ENCODE data around the gene SIM1. TPM values are rescaled to one million over a fixed set of nuclear protein-coding genes. Genes with fewer than 3 reads are reported as not detected.

SIM1 gene
- total RNA-seq, 1 experiment from 2014 or later: not detected

DNA sequence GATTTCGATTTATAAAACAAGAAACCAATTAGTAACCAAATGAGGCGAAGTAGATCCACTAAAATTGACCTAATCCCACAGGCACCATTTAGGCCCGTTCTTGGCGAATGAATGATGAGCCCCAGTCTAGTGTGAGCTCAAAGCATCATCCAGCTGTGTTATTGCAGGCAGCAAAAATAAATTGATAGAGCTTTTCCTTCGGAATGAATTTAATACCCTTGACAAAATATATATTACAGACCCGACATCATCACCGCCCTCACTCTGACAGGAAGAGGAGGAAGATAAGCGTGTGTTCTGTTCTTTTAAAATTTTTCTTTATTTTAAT is 7.8 kb downstream of the SIM1 start:
- ChIA-PET POLR2A (no interaction called here), CTCF (interaction anchor here (0.6 kb wide), 1 partner anchor 93 kb away, joined by 3 read pairs; no protein-coding TSS in a partner anchor)
- Histone ChIP-seq H3K27me3 (ENCODE audit: control insufficient read depth, insufficient read depth, low read length) (peaks cover 1% of the 10 kb centered on the region; the same call in 1 of the 2 replicates), H3K4me1 (ENCODE audit: control insufficient read depth, insufficient read depth, low read length) (peaks cover 3% of the 10 kb centered on the region), H3K9me3 (ENCODE audit: control insufficient read depth, insufficient read depth, low read depth, low read length) (no peaks in the 10 kb centered on the region), H3K36me3 (ENCODE audit: control insufficient read depth, insufficient read depth, low read length) (no peaks in the 10 kb centered on the region), H3K4me3 (ENCODE audit: low read depth in 2 of 2, low read length in 2 of 2) (no peak overlapping the region), H3K27ac (ENCODE audit: low read length) (no peak overlapping the region)
- intact Hi-C loops (cut with micrococcal nuclease; ENCODE audit: unreplicated experiment) (no loop called here), in situ Hi-C loops (cut with HindIII; ENCODE audit: low pct_unique_long_range_greater_than_20kb, low sequenced_read_pairs) (no loop called here)
- BruUV-seq (replicated peaks): no TSS peak
- ATAC-seq: no peak
- no peak for DNase-seq (ENCODE audit: low read depth, low spot score)
- TF ChIP-seq POLR2AphosphoS5 (IDR thresholded peaks at IDR 0.05; ENCODE audit: low read depth, low read length) (no peak), TCF7L2 (IDR thresholded peaks at IDR 0.05; ENCODE audit: low read depth, low read length) (no peak), SIN3A (IDR thresholded peaks at IDR 0.05; ENCODE audit: borderline replicate concordance, insufficient read depth, low read depth, low read length) (no peak), REST (IDR thresholded peaks at IDR 0.05; ENCODE audit: insufficient read depth in 1 of 2, low read depth in 2 of 2, low read length in 1 of 2) (no peak)
- TF ChIP-seq, protein P1, sequence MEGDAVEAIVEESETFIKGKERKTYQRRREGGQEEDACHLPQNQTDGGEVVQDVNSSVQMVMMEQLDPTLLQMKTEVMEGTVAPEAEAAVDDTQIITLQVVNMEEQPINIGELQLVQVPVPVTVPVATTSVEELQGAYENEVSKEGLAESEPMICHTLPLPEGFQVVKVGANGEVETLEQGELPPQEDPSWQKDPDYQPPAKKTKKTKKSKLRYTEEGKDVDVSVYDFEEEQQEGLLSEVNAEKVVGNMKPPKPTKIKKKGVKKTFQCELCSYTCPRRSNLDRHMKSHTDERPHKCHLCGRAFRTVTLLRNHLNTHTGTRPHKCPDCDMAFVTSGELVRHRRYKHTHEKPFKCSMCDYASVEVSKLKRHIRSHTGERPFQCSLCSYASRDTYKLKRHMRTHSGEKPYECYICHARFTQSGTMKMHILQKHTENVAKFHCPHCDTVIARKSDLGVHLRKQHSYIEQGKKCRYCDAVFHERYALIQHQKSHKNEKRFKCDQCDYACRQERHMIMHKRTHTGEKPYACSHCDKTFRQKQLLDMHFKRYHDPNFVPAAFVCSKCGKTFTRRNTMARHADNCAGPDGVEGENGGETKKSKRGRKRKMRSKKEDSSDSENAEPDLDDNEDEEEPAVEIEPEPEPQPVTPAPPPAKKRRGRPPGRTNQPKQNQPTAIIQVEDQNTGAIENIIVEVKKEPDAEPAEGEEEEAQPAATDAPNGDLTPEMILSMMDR (IDR thresholded peaks at IDR 0.05): no peak

DNA sequence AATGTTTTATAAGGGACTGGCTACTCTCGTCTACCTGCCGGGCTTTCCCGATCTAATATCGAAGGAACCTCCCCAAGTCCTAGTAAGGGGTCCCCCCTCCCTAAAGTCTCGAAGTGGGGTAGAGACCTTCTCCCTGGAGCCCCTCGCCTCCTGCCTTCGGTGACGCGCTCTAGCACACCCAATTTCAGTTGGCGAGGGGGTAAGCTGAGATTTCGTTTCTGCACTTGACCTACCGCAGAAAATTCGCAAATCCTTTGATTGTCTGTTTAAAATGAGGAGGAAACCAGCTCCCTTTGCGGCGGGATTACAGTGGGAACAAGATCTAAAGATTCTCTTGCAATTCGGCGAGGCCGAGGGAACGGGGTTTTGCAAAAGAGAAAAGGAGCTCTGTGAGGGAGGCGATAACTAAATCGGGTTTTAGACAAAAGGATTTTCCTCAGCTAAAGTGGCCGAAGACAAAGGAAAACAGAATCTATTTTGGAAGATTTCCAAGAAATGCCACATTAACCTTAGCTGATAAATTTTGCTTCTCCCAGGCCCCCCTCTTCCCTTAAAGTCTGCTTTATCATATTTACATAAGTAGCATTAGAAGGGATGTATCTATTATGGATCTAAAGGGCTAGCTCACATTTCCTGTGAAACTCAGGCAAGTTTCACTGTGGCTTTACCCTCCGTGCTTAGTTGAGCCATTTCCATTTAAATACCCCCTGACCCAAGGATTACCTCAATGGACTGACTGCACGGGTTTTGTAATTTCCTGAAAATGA is 8.4 kb downstream of the SIM1 start:
- intact Hi-C loops (cut with micrococcal nuclease; ENCODE audit: unreplicated experiment): no loop called here
- in situ Hi-C loops (cut with HindIII; ENCODE audit: low pct_unique_long_range_greater_than_20kb, low sequenced_read_pairs): no loop called here
- no peak for TF ChIP-seq SIN3A (IDR thresholded peaks at IDR 0.05; ENCODE audit: borderline replicate concordance, insufficient read depth, low read depth, low read length)
- no peak for TF ChIP-seq TCF7L2 (IDR thresholded peaks at IDR 0.05; ENCODE audit: low read depth, low read length)
- TF ChIP-seq REST (IDR thresholded peaks at IDR 0.05; ENCODE audit: insufficient read depth in 1 of 2, low read depth in 2 of 2, low read length in 1 of 2): no peak
- TF ChIP-seq POLR2AphosphoS5 (IDR thresholded peaks at IDR 0.05; ENCODE audit: low read depth, low read length): no peak
- TF ChIP-seq, protein P1 (IDR thresholded peaks at IDR 0.05): no peak
- H3K4me1 ChIP-seq (ENCODE audit: control insufficient read depth, insufficient read depth, low read length): no peaks in the 10 kb centered on the region
- ATAC-seq: no peak
- DNase-seq (ENCODE audit: low read depth, low spot score): no peak
- H3K4me3 ChIP-seq (ENCODE audit: low read depth in 2 of 2, low read length in 2 of 2): no peak overlapping the region
- BruUV-seq (replicated peaks): no TSS peak
- H3K27ac ChIP-seq (ENCODE audit: low read length): no peak overlapping the region
- no peaks in the 10 kb centered on the region for H3K27me3 ChIP-seq (ENCODE audit: control insufficient read depth, insufficient read depth, low read length)
- CTCF ChIA-PET: interaction anchor here (0.6 kb wide), 1 partner anchor 12 kb away, joined by 3 read pairs; no protein-coding TSS in a partner anchor
- H3K9me3 ChIP-seq (ENCODE audit: control insufficient read depth, insufficient read depth, low read depth, low read length): no peaks in the 10 kb centered on the region
- POLR2A ChIA-PET: no interaction called here
- no peaks in the 10 kb centered on the region for H3K36me3 ChIP-seq (ENCODE audit: control insufficient read depth, insufficient read depth, low read length)

Measured in Panc1 (cell line).